ENCODE data around the gene FNDC3B. TPM values are rescaled to one million over a fixed set of nuclear protein-coding genes. Genes with fewer than 3 reads are reported as not detected.

The FNDC3B gene
- total RNA-seq, 1 donor from 2014 or later = 9.3 TPM

- intact Hi-C loops (cut with micrococcal nuclease) = no loop called here
- Mint-ChIP-seq H3K27ac (no peak overlapping the region), H3K4me3 (no peak overlapping the region), H3K27me3 (no peaks in the 10 kb centered on the region), H3K4me1 (peaks cover 6% of the 10 kb centered on the region), H3K36me3 (ENCODE audit: low read depth) (no peaks in the 10 kb centered on the region), H3K9me3 (no peaks in the 10 kb centered on the region)
- ATAC-seq (ENCODE audit: low read depth) (no peak), DNase-seq (no peak)
- ChIA-PET CTCF (no interaction called here), POLR2A (no interaction called here)
- no peak for TF ChIP-seq CTCF (IDR thresholded peaks at IDR 0.05)
Measured at GRCh38 chr3:172287937-172288477, 248.6 kb downstream of the FNDC3B start.

- DNase-seq = no peak
- ChIA-PET CTCF (no interaction called here), POLR2A (no interaction called here)
- Mint-ChIP-seq H3K4me3 (no peak overlapping the region), H3K9me3 (no peaks in the 10 kb centered on the region), H3K27ac (no peak overlapping the region), H3K27me3 (no peaks in the 10 kb centered on the region), H3K36me3 (ENCODE audit: low read depth) (no peaks in the 10 kb centered on the region), H3K4me1 (peaks cover 6% of the 10 kb centered on the region)
- ATAC-seq (ENCODE audit: low read depth) = no peak
- intact Hi-C loops (cut with micrococcal nuclease) = no loop called here
- TF ChIP-seq CTCF (IDR thresholded peaks at IDR 0.05) = no peak
Measured at GRCh38 chr3:172288651-172289050, 249.3 kb downstream of the FNDC3B start.

GRCh38 chr3:172289583-172289982 is 250.2 kb downstream of the FNDC3B start:
- ChIA-PET POLR2A (no interaction called here), CTCF (no interaction called here)
- peaks cover 5% of the 10 kb centered on the region for H3K9me3 Mint-ChIP-seq
- ATAC-seq (ENCODE audit: low read depth) (no peak), DNase-seq (no peak)
- H3K4me3 Mint-ChIP-seq = no peak overlapping the region
- intact Hi-C loops (cut with micrococcal nuclease) = no loop called here
- H3K27me3 Mint-ChIP-seq = no peaks in the 10 kb centered on the region
- TF ChIP-seq CTCF (IDR thresholded peaks at IDR 0.05) = no peak
- H3K27ac Mint-ChIP-seq = no peak overlapping the region
- H3K4me1 Mint-ChIP-seq = peaks cover 6% of the 10 kb centered on the region
- H3K36me3 Mint-ChIP-seq (ENCODE audit: low read depth) = no peaks in the 10 kb centered on the region

GRCh38 chr3:172290457-172290856 is 251.1 kb downstream of the FNDC3B start:
- POLR2A ChIA-PET = interaction anchor here (0.6 kb wide), 1 partner anchor 128 kb away, joined by 4 read pairs; no protein-coding TSS in a partner anchor
- Mint-ChIP-seq H3K36me3 (ENCODE audit: low read depth) (no peaks in the 10 kb centered on the region), H3K27me3 (no peaks in the 10 kb centered on the region), H3K4me3 (no peak overlapping the region), H3K4me1 (peaks cover 6% of the 10 kb centered on the region), H3K9me3 (peaks cover 5% of the 10 kb centered on the region), H3K27ac (no peak overlapping the region)
- no peak for TF ChIP-seq CTCF (IDR thresholded peaks at IDR 0.05)
- intact Hi-C loops (cut with micrococcal nuclease) = no loop called here
- DNase-seq = no peak
- CTCF ChIA-PET = no interaction called here
- ATAC-seq (ENCODE audit: low read depth) = no peak

GRCh38 chr3:172291650-172292049 is 252.3 kb downstream of the FNDC3B start:
- Mint-ChIP-seq H3K9me3 (peaks cover 5% of the 10 kb centered on the region), H3K27me3 (no peaks in the 10 kb centered on the region), H3K27ac (no peak overlapping the region), H3K4me3 (no peak overlapping the region), H3K4me1 (peaks cover 6% of the 10 kb centered on the region), H3K36me3 (ENCODE audit: low read depth) (no peaks in the 10 kb centered on the region)
- no peak for DNase-seq
- TF ChIP-seq CTCF (IDR thresholded peaks at IDR 0.05) = no peak
- ATAC-seq (ENCODE audit: low read depth) = no peak
- ChIA-PET POLR2A (no interaction called here), CTCF (no interaction called here)
- intact Hi-C loops (cut with micrococcal nuclease) = no loop called here
